Measurements from ENCODE around the gene PPEF2.

PPEF2 gene

DNA sequence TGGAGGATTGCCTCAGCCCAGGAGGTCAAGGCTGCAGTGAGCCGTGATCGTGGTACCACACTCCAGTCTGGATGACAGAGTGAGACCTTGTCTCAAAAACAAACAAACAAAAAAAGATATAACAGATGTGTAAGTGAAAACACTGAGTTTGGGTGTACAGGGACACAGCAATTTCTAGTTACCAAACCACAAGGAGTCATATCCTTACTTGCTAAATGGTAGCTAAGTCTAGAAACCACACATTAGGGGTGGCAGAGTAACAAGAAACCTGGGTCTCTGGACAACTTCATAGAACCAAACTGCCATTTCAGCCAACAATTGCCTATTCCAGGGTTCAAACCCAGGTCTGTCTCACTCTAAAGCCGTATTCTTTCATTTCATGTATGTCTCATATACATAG is 20.8 kb downstream of the PPEF2 start:
- Histone ChIP-seq H3K79me2 (ENCODE audit: insufficient read depth, low read depth) (no peaks in the 10 kb centered on the region), H4K20me1 (ENCODE audit: insufficient read depth) (no peaks in the 10 kb centered on the region), H3K4me3 (IDR thresholded peaks at IDR 0.05; ENCODE audit: insufficient read depth, low read depth, low read length) (no peak overlapping the region), H3K27me3 (ENCODE audit: insufficient read depth, low read depth) (no peaks in the 10 kb centered on the region), H3K27ac (no peak overlapping the region), H3K9ac (no peak overlapping the region), H3K4me1 (ENCODE audit: low read depth, poor library complexity, severe bottlenecking) (peaks cover 8% of the 10 kb centered on the region), H3K36me3 (ENCODE audit: insufficient read depth) (no peaks in the 10 kb centered on the region), H2AFZ (ENCODE audit: low read depth) (no peak overlapping the region), H3K4me2 (no peak overlapping the region)
- TF ChIP-seq, protein P1, sequence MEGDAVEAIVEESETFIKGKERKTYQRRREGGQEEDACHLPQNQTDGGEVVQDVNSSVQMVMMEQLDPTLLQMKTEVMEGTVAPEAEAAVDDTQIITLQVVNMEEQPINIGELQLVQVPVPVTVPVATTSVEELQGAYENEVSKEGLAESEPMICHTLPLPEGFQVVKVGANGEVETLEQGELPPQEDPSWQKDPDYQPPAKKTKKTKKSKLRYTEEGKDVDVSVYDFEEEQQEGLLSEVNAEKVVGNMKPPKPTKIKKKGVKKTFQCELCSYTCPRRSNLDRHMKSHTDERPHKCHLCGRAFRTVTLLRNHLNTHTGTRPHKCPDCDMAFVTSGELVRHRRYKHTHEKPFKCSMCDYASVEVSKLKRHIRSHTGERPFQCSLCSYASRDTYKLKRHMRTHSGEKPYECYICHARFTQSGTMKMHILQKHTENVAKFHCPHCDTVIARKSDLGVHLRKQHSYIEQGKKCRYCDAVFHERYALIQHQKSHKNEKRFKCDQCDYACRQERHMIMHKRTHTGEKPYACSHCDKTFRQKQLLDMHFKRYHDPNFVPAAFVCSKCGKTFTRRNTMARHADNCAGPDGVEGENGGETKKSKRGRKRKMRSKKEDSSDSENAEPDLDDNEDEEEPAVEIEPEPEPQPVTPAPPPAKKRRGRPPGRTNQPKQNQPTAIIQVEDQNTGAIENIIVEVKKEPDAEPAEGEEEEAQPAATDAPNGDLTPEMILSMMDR (conservative IDR thresholded peaks at IDR 0.05; ENCODE audit: low read depth, low read length) = no peak

DNA sequence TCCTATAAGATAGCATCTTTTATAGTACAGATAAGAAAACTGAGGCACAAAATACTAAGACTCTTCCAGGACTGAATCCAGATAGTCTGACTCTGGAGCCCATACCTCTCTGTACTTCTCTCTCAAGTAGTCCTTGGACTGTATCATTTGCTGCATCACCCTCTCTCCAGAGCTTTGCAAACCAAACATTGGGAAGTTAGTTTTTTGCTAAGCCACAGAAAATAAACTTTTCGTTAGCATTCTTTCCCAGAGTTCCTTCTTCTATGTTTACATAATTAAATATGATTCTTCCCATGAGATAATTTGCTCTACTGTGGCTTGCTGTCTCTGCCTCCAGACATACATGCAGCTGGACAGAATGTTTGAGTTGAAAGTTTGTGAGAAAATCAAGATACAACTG is 22.0 kb downstream of the PPEF2 start:
- Histone ChIP-seq H3K27ac (no peak overlapping the region), H3K36me3 (ENCODE audit: insufficient read depth) (no peaks in the 10 kb centered on the region), H3K9ac (no peak overlapping the region), H3K27me3 (ENCODE audit: insufficient read depth, low read depth) (no peaks in the 10 kb centered on the region), H3K79me2 (ENCODE audit: insufficient read depth, low read depth) (no peaks in the 10 kb centered on the region), H3K4me3 (IDR thresholded peaks at IDR 0.05; ENCODE audit: insufficient read depth, low read depth, low read length) (no peak overlapping the region), H4K20me1 (ENCODE audit: insufficient read depth) (no peaks in the 10 kb centered on the region), H3K4me1 (ENCODE audit: low read depth, poor library complexity, severe bottlenecking) (peaks cover 8% of the 10 kb centered on the region), H2AFZ (ENCODE audit: low read depth) (no peak overlapping the region), H3K4me2 (no peak overlapping the region)
- TF ChIP-seq, protein P1 (conservative IDR thresholded peaks at IDR 0.05; ENCODE audit: low read depth, low read length) = no peak

DNA sequence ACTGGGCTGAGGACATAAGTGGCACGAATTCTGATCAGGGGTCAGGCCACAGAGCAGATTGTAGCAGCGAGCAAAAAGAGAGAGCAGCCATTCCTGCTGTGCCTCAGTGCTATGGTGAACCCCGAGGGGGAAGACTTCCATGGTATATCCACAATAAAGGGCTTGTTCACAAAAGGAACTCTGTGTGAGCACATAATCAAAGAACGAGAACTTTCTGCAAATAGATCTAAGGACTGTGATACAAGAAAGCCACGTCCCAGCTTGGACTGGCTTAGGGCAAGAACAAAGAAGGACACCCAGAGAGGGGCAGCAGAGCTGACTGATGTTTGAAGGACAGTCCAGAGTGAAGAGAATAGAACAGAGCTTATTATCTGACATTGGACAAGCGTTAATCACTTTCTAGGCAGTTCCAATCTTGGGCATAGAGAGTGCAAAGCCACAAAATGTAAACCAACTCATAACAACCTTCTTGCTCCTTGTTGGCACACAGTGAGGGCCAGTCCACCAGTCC is 24.0 kb downstream of the PPEF2 start:
- no peaks in the 10 kb centered on the region for H3K27me3 ChIP-seq (ENCODE audit: insufficient read depth, low read depth)
- no peak overlapping the region for H3K4me2 ChIP-seq
- no peak overlapping the region for H3K27ac ChIP-seq
- TF ChIP-seq, protein P1 (conservative IDR thresholded peaks at IDR 0.05; ENCODE audit: low read depth, low read length) = no peak
- no peaks in the 10 kb centered on the region for H4K20me1 ChIP-seq (ENCODE audit: insufficient read depth)
- no peak overlapping the region for H3K4me3 ChIP-seq (IDR thresholded peaks at IDR 0.05; ENCODE audit: insufficient read depth, low read depth, low read length)
- H3K4me1 ChIP-seq (ENCODE audit: low read depth, poor library complexity, severe bottlenecking) = peaks cover 8% of the 10 kb centered on the region
- H3K79me2 ChIP-seq (ENCODE audit: insufficient read depth, low read depth) = no peaks in the 10 kb centered on the region
- no peaks in the 10 kb centered on the region for H3K36me3 ChIP-seq (ENCODE audit: insufficient read depth)
- peak overlapping the region; percentile 17; the same call in 1 of the 2 replicates for H2AFZ ChIP-seq (ENCODE audit: low read depth)
- H3K9ac ChIP-seq = no peak overlapping the region

DNA sequence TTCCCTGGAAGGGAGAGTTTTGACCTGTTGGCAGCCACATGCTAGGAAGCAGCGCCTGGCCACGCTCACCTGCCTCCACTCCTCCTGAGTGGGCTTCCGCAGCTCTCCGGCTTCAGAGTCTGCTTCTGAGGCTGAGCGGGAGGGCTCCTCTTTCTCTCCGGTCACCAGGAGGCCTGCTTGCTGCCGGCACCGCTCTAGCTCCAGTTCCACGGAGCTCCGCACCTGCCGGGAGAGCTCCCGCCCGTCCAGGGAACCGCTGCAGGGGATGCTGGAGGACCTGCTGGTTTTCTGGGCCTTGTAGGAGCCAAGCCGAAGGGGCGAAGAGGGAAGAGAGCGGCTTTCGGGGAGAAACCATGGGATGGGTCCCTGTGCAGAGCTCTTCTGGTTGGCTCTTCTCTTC is 26.0 kb downstream of the PPEF2 start:
- no peaks in the 10 kb centered on the region for H4K20me1 ChIP-seq (ENCODE audit: insufficient read depth)
- no peak overlapping the region for H2AFZ ChIP-seq (ENCODE audit: low read depth)
- H3K4me2 ChIP-seq = no peak overlapping the region
- H3K4me1 ChIP-seq (ENCODE audit: low read depth, poor library complexity, severe bottlenecking) = no peaks in the 10 kb centered on the region
- H3K4me3 ChIP-seq (IDR thresholded peaks at IDR 0.05; ENCODE audit: insufficient read depth, low read depth, low read length) = no peak overlapping the region
- H3K27me3 ChIP-seq (ENCODE audit: insufficient read depth, low read depth) = no peaks in the 10 kb centered on the region
- TF ChIP-seq, protein P1 (conservative IDR thresholded peaks at IDR 0.05; ENCODE audit: low read depth, low read length) = no peak
- no peaks in the 10 kb centered on the region for H3K36me3 ChIP-seq (ENCODE audit: insufficient read depth)
- H3K27ac ChIP-seq = no peak overlapping the region
- no peak overlapping the region for H3K9ac ChIP-seq
- no peaks in the 10 kb centered on the region for H3K79me2 ChIP-seq (ENCODE audit: insufficient read depth, low read depth)

Measured in KMS-11 (cell line).